Left ventricle myocardium inferior (tissue), 1 donor: Measurements from ENCODE around the gene SLC22A17. TPM values are rescaled to one million over a fixed set of nuclear protein-coding genes. Genes with fewer than 3 reads are reported as not detected.

Experiments used
- DNase-seq: peaks from one replicate; pipeline ENCODE4 v3.0.0-alpha.2; 2020
- H3K27ac ChIP-seq: fragments of 200-600 bp; replicated peaks from 2 replicates; pipeline ENCODE4 v1.8.0; 2021
- H3K27me3 ChIP-seq: fragments of 200-600 bp; 2 replicates; pipeline ENCODE4 v1.8.0; 2021; ENCODE audit warnings: low read depth
- H3K36me3 ChIP-seq: fragments of 200-600 bp; 2 replicates; pipeline ENCODE4 v1.8.0; 2021
- H3K4me1 ChIP-seq: fragments of 200-600 bp; 2 replicates; pipeline ENCODE4 v1.8.0; 2021
- H3K4me3 ChIP-seq: fragments of 200-600 bp; 2 replicates; pipeline ENCODE4 v1.8.0; 2021; ENCODE audit warnings: mild to moderate bottlenecking, moderate library complexity
- H3K9me3 ChIP-seq: fragments of 200-600 bp; replicated peaks from 2 replicates; pipeline ENCODE4 v1.8.0; 2021
- CTCF ChIP-seq: fragments of 200-600 bp; IDR thresholded peaks from 2 replicates; pipeline ENCODE4 v1.8.0; 2021; ENCODE audit warnings: antibody characterized with exemption, mild to moderate bottlenecking, borderline replicate concordance
- intact Hi-C: fragments of 100-400 bp; cut with micrococcal nuclease; formaldehyde crosslinking; loops from one replicate; pipeline ENCODE4 v1.11.0; 2022
- microRNA-seq: library from miRNA; unstranded; fragments of <30 nt; microRNA quantifications from one replicate; pipeline ENCODE4 v1.2.0, GENCODE V29; 2020
- total RNA-seq: library from RNA; stranded (reverse); fragmentation: NEBNext Ultra II Directional; extraction: Animal tissue kit (Norgen Biotek cat#: 25700); gene quantifications from one replicate; pipeline ENCODE4 v1.2.1, GENCODE V29; 2021
- donor health status: DM: no; HTN: yes; CAD: no; lungs with severe emphysema.

The SLC22A17 gene
- total RNA-seq, 1 donor from 2014 or later, result 9.7 TPM

- H3K27ac ChIP-seq, result no peak overlapping the region
- H3K4me1 ChIP-seq, result peaks cover 56% of the 10 kb centered on the region
- no peaks in the 10 kb centered on the region for H3K9me3 ChIP-seq
- no peak overlapping the region for H3K4me3 ChIP-seq
- H3K36me3 ChIP-seq, result peaks cover 12% of the 10 kb centered on the region
- no peak for TF ChIP-seq CTCF
- H3K27me3 ChIP-seq, result no peaks in the 10 kb centered on the region
- intact Hi-C loops, result no loop called here
- no peak for DNase-seq
Measured at GRCh38 chr14:23297096-23297495, 55.6 kb downstream of the SLC22A17 start.

Small RNA genes lying within 50 kb of the gene (microRNA-seq; reads per million reads assigned to microRNA genes)
- 860 reads per million, percentile 83 among the genes with 10 or more reads in this experiment for gene MIR208A

Other genes starting within 250 kb of the SLC22A17 start
- not detected for gene CIROP, start 247.9 kb downstream of the SLC22A17 start, total RNA-seq
- not detected for gene CEBPE, start 233.6 kb downstream of the SLC22A17 start, total RNA-seq
- gene SLC7A8, start 169.2 kb downstream of the SLC22A17 start, total RNA-seq, result 10.6 TPM
- gene RNF212B, start 115.0 kb downstream of the SLC22A17 start, total RNA-seq, result not detected
- 9.1 TPM for gene HOMEZ, start 66.8 kb downstream of the SLC22A17 start, total RNA-seq
- gene PPP1R3E, start 50.0 kb downstream of the SLC22A17 start, total RNA-seq, result 9.0 TPM
- gene BCL2L2, start 46.1 kb downstream of the SLC22A17 start, total RNA-seq, result 37.5 TPM
- 71.2 TPM for gene PABPN1, start 31.4 kb downstream of the SLC22A17 start, total RNA-seq
- 3.6 TPM for gene EFS, start 12.3 kb upstream of the SLC22A17 start, total RNA-seq
- not detected for gene IL25, start 19.9 kb upstream of the SLC22A17 start, total RNA-seq
- gene CMTM5, start 24.2 kb upstream of the SLC22A17 start, total RNA-seq, result 1.0 TPM
- 1,823 TPM for gene MYH6, start 55.4 kb upstream of the SLC22A17 start, total RNA-seq
- 14,853 TPM for gene MYH7, start 82.8 kb upstream of the SLC22A17 start, total RNA-seq
- gene NGDN, start 116.8 kb upstream of the SLC22A17 start, total RNA-seq, result 17.2 TPM
- 0.74 TPM for gene ZFHX2, start 198.9 kb upstream of the SLC22A17 start, total RNA-seq
- gene THTPA, start 203.4 kb upstream of the SLC22A17 start, total RNA-seq, result 17.2 TPM
- gene AP1G2, start 214.9 kb upstream of the SLC22A17 start, total RNA-seq, result 10.4 TPM
- gene JPH4, start 225.9 kb upstream of the SLC22A17 start, total RNA-seq, result 0.19 TPM